Progenitor cell of endocrine pancreas (in vitro differentiated cells): Measurements from ENCODE around the gene TRIM67. TPM values are rescaled to one million over a fixed set of nuclear protein-coding genes. Genes with fewer than 3 reads are reported as not detected.

Experiments
- DNase-seq: peaks from one replicate; pipeline ENCODE4 v3.0.0; 2021; ENCODE audit warnings: low spot score; ENCODE audit not compliant: unreplicated experiment
- H3K27ac Mint-ChIP-seq: 2 replicates; pipeline ENCODE4 v1.8.0; 2021; ENCODE audit warnings: mild to moderate bottlenecking, moderate library complexity, mixed read lengths
- H3K27me3 Mint-ChIP-seq: 2 replicates; pipeline ENCODE4 v1.8.0; 2021; ENCODE audit warnings: mixed read lengths
- H3K36me3 Mint-ChIP-seq: 2 replicates; pipeline ENCODE4 v1.8.0; 2022; ENCODE audit warnings: mixed read lengths; ENCODE audit not compliant: insufficient read depth
- H3K4me1 Mint-ChIP-seq: 2 replicates; pipeline ENCODE4 v1.8.0; 2021; ENCODE audit warnings: low read depth, mixed read lengths
- H3K4me3 Mint-ChIP-seq: 2 replicates; pipeline ENCODE4 v1.8.0; 2021; ENCODE audit warnings: low read depth, mild to moderate bottlenecking, moderate library complexity, mixed read lengths
- H3K9me3 Mint-ChIP-seq: 2 replicates; pipeline ENCODE4 v1.8.0; 2021; ENCODE audit warnings: low read depth, mixed read lengths
- total RNA-seq: library from RNA; stranded (reverse); gene quantifications from 2 replicates; pipeline ENCODE4 v1.2.1, GENCODE V29; 2021
- TF ChIP-seq, protein P1 (sequence below): fragments of 200-600 bp; sonication (generic); IDR thresholded peaks from one replicate; pipeline ENCODE4 v1.5.0; 2021; ENCODE audit warnings: antibody characterized with exemption, mild to moderate bottlenecking; ENCODE audit not compliant: unreplicated experiment

Gene TRIM67
- total RNA-seq, 1 donor from 2014 or later: 0.05 TPM

DNA sequence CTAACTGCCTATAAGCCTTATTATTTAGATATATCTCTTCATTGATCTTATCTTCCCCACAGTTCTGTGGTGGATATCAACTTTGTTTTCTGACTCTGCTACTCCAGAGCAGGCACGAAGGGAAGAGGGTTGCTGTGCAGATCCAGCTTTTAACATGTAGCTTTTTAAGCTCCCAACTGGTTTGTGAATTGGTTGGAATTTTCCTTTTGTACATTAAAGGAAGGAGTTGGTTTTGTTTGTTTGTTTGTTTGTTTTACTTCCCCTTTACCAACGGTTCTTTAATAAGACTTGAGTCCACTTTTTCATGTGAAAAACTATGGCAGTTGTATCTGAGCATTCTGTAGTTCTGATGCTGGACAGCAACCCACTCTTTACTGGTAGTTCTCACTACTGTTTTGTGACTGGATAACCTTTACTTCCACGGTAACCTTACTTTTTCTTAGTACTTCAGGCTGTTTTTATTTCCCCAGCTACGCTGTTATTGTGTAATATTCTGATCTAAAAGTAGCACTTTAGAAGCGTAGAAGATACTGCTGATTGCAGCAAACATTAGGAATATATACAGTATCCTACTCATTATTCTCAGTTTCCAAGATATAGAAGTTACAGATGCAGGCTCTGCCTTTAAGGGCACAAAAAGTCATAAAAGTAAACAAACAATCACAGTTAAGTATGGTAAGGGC lies 80.8 kb downstream of the TRIM67 start:
- TF ChIP-seq, protein P1, sequence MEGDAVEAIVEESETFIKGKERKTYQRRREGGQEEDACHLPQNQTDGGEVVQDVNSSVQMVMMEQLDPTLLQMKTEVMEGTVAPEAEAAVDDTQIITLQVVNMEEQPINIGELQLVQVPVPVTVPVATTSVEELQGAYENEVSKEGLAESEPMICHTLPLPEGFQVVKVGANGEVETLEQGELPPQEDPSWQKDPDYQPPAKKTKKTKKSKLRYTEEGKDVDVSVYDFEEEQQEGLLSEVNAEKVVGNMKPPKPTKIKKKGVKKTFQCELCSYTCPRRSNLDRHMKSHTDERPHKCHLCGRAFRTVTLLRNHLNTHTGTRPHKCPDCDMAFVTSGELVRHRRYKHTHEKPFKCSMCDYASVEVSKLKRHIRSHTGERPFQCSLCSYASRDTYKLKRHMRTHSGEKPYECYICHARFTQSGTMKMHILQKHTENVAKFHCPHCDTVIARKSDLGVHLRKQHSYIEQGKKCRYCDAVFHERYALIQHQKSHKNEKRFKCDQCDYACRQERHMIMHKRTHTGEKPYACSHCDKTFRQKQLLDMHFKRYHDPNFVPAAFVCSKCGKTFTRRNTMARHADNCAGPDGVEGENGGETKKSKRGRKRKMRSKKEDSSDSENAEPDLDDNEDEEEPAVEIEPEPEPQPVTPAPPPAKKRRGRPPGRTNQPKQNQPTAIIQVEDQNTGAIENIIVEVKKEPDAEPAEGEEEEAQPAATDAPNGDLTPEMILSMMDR: no peak
- H3K4me1 Mint-ChIP-seq: peaks cover 51% of the 10 kb centered on the region
- H3K36me3 Mint-ChIP-seq: peaks cover 20% of the 10 kb centered on the region
- H3K27ac Mint-ChIP-seq: no peak overlapping the region
- H3K4me3 Mint-ChIP-seq: peak overlapping the region; percentile 96
- H3K27me3 Mint-ChIP-seq: no peaks in the 10 kb centered on the region
- DNase-seq: no peak
- no peaks in the 10 kb centered on the region for H3K9me3 Mint-ChIP-seq

DNA sequence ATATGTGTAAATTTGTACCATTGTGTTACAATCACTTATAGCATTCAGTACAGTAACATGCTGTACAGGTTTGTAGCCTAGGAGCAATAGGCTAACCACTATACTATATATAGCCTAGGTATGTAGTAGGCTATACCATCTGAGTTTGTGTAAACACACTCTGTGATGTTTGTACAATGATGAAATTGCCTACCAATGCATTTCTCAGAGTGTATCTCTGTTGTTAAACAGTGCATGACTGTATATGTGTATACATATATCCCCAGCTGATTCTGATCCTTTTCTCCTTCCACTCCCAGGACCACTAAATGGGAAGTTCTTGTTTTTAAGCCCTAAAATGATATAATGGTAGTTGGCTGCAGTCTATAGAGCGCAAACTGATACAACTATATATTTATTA lies 86.9 kb downstream of the TRIM67 start:
- DNase-seq: no peak
- no peak overlapping the region for H3K4me3 Mint-ChIP-seq
- TF ChIP-seq, protein P1: no peak
- peaks cover 9% of the 10 kb centered on the region for H3K4me1 Mint-ChIP-seq
- no peak overlapping the region for H3K27ac Mint-ChIP-seq
- no peaks in the 10 kb centered on the region for H3K27me3 Mint-ChIP-seq
- no peaks in the 10 kb centered on the region for H3K9me3 Mint-ChIP-seq
- peaks cover 22% of the 10 kb centered on the region for H3K36me3 Mint-ChIP-seq

DNA sequence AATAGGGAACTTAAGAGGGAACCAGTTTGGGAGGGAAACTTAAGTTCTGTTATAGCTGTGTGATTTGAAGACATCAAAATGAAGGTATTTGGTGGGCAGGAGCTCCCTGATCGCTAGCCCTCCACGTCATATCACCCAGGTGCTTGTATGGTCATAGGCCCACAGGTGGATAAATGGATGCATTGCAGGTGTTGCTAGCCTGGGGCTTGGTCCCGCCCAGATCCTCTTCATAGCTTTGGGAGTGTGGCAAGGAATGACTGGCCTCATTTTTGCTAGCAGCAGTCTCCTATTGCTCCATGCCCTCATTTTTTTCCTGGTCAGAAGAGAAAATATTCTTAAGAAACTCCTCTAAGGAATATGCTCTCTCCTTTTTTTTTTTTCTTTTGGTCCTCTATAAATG lies 90.5 kb downstream of the TRIM67 start:
- TF ChIP-seq, protein P1: no peak
- H3K36me3 Mint-ChIP-seq: peaks cover 31% of the 10 kb centered on the region
- no peak overlapping the region for H3K27ac Mint-ChIP-seq

DNA sequence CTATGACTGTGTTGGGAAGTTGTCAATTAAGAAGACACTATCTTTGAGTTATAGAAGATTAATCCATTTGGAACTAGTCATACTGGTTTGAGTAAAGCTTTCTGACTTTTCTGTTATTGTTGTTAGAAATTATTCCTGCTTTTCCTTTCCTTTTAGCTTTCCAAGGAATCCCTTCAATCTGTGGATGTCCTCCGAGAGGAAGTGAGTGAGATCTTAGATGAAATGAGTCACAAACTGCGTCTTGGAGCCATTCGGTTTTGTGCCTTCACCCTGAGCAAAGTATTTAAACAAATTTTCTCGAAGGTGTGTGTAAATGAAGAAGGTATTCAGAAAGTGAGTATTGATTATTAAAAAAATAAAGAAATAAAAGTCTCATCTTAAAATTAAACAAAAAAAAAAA lies 98.5 kb downstream of the TRIM67 start:
- no peak for DNase-seq
- TF ChIP-seq, protein P1: no peak
- Mint-ChIP-seq H3K4me1 (peaks cover 5% of the 10 kb centered on the region), H3K27me3 (no peaks in the 10 kb centered on the region), H3K27ac (no peak overlapping the region), H3K36me3 (peaks cover 34% of the 10 kb centered on the region), H3K9me3 (no peaks in the 10 kb centered on the region), H3K4me3 (no peak overlapping the region)

More for the DNA sequence above, 90.5 kb downstream of the TRIM67 start:
- Mint-ChIP-seq H3K9me3 (no peaks in the 10 kb centered on the region), H3K4me1 (peaks cover 1% of the 10 kb centered on the region), H3K4me3 (no peak overlapping the region), H3K27me3 (no peaks in the 10 kb centered on the region)
- DNase-seq: no peak

DNA sequence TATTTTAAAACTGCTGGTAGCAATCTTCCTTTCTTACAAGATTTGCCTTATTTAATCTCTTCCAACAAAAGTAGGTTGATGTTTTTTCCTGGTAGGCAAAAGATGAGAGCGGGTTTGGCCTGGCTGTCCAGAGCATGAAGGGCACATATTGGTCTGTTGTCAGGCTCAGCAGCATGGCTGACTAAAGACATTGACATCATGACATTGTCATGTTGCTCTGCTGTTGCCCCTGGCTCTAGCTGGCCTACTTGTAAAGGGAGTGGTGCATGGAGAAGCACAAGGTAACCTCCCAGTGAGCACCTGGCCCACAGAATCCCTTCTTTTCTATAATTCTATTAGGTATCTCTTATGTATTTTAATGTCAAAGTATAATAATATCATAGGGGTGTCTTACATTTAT lies 102.8 kb downstream of the TRIM67 start:
- no peaks in the 10 kb centered on the region for H3K9me3 Mint-ChIP-seq
- DNase-seq: no peak
- peaks cover 42% of the 10 kb centered on the region for H3K36me3 Mint-ChIP-seq
- H3K4me1 Mint-ChIP-seq: peaks cover 11% of the 10 kb centered on the region
- H3K4me3 Mint-ChIP-seq: no peak overlapping the region
- TF ChIP-seq, protein P1: no peak
- no peak overlapping the region for H3K27ac Mint-ChIP-seq
- no peaks in the 10 kb centered on the region for H3K27me3 Mint-ChIP-seq
